GM19099 (cell line): ENCODE results near the gene SAMD4A.

Experiments used
- POLR2A ChIP-seq: IDR thresholded peaks from 3 replicates; pipeline ENCODE4 v1.6.1; 2011; ENCODE audit warnings: low read depth; ENCODE audit not compliant: insufficient read length; ENCODE audit errors: extremely low read depth

SAMD4A gene

GRCh38 chr14:54672688-54673087 is 105.8 kb downstream of the SAMD4A start:
- TF ChIP-seq POLR2A: no peak

GRCh38 chr14:54673193-54674045 is 106.5 kb downstream of the SAMD4A start:
- TF ChIP-seq POLR2A: no peak

- no peak for TF ChIP-seq POLR2A
These were observed 107.3 kb downstream of the SAMD4A start for GRCh38 chr14:54674046-54674741.

- TF ChIP-seq POLR2A: no peak
These were observed 108.6 kb downstream of the SAMD4A start for GRCh38 chr14:54675236-54676128.

GRCh38 chr14:54676812-54677708 is 110.1 kb downstream of the SAMD4A start:
- TF ChIP-seq POLR2A: no peak

GRCh38 chr14:54680651-54681050 is 113.7 kb downstream of the SAMD4A start:
- TF ChIP-seq POLR2A: no peak

- no peak for TF ChIP-seq POLR2A
These were observed 114.9 kb downstream of the SAMD4A start for GRCh38 chr14:54681811-54682261.

- no peak for TF ChIP-seq POLR2A
These were observed 115.7 kb downstream of the SAMD4A start for GRCh38 chr14:54682578-54682977.

GRCh38 chr14:54683882-54684794 is 117.2 kb downstream of the SAMD4A start:
- no peak for TF ChIP-seq POLR2A

- no peak for TF ChIP-seq POLR2A
These were observed 118.4 kb downstream of the SAMD4A start for GRCh38 chr14:54685286-54685845.

- TF ChIP-seq POLR2A: no peak
These were observed 119.4 kb downstream of the SAMD4A start for GRCh38 chr14:54686219-54686870.
